Stimulated activated CD8-positive, alpha-beta memory T cell treated with anti-CD3 and anti-CD28 coated beads, Interleukin-4, amount 100 ng/mL, for 1 hour (primary cell): ENCODE measurements around the gene UAP1.
"Not testable (repeated sequence)": the region's sequence is repeated elsewhere in the genome, so short reads cannot be mapped to it uniquely, and the experiment has no call there.

ENCODE experiments used
- DNase-seq, 2 donors: peaks; one replicate each; pipeline ENCODE4 v3.0.0-alpha.2; 2020; ENCODE audit warnings: low read depth in 2 of 2, low spot score in 1 of 2

The UAP1 gene

DNA sequence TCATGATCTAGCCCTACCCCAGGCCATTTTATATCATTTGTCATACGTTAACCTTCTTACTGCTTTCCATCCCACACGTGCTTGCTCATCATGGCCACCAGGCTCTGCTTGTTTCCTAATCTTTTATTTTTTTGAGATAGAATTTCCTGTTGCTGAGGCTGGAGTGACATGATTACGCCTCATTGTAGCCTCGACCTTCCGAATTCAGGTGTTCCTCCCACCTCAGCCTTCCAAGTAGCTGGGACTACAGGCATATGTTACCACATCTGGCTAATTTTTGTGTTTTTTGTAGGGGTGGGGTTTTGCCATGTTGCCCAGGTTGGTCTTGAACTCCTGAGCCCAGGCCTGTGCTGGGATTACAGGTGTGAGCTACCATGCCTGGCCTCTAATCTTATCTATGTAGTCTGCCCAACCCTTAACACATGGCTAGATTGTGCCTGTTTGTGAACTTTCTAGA lies 3.3 kb downstream of the UAP1 start:
- DNase-seq: no peak

GRCh38 chr1:162565460-162565859 lies 3.9 kb downstream of the UAP1 start:
- no peak for DNase-seq

GRCh38 chr1:162566870-162567269 lies 5.3 kb downstream of the UAP1 start:
- no peak for DNase-seq

DNA sequence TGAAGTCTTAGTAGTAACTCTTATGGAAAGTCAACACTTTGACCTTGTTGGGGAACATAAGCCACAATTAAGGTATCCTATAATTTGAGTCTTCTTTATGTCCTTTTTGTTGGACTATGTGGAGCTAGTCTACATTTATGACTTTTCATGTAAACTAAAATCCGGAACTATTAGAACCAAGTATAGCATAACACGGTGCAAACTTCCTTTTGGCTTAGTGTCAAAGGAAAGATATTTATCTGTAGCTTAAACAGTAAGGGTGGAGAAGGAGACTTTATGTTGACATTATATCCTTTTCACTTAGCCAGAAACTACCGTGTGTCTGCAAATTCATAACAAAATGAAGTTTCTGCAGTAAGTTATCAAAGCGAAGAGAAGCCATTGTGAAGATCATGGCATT lies 7.3 kb downstream of the UAP1 start:
- no peak for DNase-seq

DNA sequence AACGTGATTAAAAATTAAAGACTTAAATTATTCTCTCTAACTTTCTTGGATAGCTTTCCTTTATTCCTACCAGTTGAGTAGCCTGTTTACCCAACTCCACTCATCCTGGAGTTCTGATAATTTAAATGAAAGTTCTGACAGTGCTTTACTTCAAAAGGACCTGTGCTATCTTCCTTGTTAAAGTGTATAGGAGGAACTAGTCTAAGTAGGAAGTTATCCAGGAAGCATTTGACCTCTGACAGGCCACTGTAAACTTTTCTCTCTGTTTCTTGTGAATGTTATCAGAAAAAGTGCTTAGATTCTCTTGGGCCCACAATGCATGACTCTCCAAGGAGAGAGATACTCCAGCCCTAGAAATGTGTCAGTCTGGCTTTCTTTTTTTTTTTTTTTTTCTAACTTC lies 9.2 kb downstream of the UAP1 start:
- no peak for DNase-seq

DNA sequence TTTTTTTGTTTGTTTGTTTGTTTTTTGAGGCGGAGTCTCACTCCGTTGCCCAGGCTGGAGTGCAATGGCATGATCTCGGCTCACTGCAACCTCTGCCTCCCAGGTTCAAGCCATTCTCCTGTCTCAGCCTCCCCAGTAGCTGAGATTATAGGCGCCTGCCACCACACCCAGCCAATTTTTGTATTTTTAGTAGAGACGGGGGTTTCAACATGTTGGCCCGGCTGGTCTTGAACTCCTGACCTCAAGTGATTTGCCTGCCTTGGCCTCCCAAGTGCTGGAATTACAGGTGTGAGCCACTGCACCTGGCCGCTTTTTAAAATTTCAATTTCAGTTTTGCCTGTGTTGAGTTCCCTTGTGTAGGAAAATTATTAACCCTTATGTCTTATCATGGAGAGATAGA lies 9.6 kb downstream of the UAP1 start:
- DNase-seq: not testable (repeated sequence)

- DNase-seq: no peak
These were observed 10.2 kb downstream of the UAP1 start for GRCh38 chr1:162571696-162572095.

GRCh38 chr1:162573136-162573535 lies 11.6 kb downstream of the UAP1 start:
- DNase-seq: no peak

DNA sequence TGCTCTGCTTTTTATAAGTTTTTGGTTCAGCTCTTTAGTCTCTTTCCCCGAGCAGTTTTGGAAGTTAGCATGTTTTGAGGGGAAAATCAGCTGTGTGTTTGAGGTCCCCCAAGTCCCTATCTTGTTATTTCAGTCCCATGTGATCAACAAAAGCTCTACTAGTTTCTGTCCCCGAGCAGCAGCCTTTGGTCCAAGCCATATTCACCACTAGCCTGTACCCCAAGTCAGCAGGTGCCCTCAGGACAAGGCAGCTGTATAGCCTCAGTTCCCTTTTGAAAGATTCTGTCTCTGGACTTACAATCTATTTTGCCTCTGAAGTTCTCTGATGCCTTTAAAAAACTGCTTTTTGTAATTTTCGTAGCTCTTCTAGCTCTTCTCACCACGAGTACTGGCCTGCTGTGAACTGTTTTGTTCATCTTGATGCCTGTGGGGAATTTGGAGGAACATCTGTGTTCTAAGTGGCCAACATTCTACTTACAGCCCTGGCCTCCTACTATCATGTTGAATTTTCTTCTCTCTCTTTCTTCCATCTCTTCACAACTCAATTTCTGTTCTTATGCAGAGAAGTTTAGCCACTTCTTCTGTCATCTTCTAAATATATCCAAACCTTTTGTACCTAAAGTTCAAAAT lies 16.7 kb downstream of the UAP1 start:
- no peak for DNase-seq

GRCh38 chr1:162578936-162579335 lies 17.4 kb downstream of the UAP1 start:
- no peak for DNase-seq

- no peak for DNase-seq
These were observed 18.8 kb downstream of the UAP1 start for GRCh38 chr1:162580308-162580707.

- DNase-seq: not testable (repeated sequence)
These were observed 21.4 kb downstream of the UAP1 start for GRCh38 chr1:162582901-162583300.

- DNase-seq: not testable (repeated sequence)
These were observed 23.6 kb downstream of the UAP1 start for GRCh38 chr1:162585101-162585500.

- DNase-seq: no peak
These were observed 25.8 kb downstream of the UAP1 start for GRCh38 chr1:162587347-162587746.

DNA sequence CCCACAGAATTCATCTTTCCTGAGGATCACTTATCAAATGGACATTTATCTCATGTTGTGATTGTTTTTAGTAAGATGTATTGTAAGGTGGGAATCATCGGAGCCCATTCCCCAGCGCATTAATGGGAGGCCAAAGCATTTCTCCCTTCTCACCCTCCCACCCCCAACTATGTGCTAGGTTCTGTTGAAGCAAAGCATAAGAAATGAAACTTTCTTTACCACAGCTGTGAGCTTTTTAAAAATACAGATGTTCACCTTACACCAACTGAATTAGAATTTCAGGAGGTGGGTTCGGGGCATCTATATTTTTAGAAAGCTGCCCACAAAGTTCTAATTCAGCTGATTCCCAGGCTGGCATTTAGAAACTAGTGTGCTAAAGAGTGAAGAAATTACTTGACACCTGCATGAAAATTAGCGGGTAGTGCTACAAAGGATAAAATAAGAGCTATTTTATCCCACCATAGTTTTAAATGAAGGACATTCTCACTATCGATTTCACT lies 26.3 kb downstream of the UAP1 start:
- no peak for DNase-seq

DNA sequence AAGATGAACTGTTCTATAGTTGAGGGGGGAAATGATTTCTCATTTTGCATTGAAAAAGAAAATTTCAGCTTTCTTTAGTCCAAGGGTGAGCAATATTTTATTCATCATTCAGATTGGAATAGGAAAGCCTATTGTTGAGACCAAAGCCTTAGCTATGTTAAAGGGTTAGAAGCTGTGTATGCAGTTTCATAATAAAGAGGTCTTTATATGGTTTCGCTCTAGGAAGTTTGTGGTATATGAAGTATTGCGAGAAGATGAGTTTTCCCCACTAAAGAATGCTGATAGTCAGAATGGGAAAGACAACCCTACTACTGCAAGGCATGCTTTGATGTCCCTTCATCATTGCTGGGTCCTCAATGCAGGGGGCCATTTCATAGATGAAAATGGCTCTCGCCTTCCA lies 28.6 kb downstream of the UAP1 start:
- DNase-seq: no peak

GRCh38 chr1:162590686-162591085 lies 29.2 kb downstream of the UAP1 start:
- DNase-seq: no peak

DNA sequence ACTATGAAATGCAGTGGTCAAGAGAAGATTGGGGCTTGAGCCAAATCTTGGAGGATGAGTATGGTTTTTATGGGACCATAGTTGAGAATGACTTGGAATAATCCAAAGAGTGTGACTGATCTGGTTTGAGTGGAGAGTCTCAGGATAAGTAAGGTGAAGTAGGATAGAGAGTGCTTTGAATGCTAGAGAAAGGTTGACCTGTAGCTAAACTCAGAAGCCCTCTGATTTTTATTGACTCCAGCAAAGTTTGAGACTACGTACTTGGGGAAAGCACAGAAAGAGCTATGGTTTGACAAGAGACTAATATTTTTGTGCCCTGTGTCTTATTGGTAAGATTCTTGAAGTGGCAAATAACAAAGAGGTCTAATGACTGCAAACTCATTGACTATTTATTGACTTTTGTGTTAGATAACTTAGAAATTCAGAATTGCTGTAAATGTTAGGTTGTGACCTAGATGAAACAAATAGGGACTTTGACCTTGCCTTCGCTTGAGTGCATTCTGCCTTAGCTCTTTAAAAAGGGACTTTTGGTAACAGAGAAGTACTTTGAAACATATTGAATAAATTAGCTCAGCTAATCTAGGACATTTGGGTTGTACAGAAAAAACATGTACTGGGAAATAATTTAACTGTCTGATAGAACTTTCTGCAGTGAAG lies 35.1 kb downstream of the UAP1 start:
- no peak for DNase-seq

DNA sequence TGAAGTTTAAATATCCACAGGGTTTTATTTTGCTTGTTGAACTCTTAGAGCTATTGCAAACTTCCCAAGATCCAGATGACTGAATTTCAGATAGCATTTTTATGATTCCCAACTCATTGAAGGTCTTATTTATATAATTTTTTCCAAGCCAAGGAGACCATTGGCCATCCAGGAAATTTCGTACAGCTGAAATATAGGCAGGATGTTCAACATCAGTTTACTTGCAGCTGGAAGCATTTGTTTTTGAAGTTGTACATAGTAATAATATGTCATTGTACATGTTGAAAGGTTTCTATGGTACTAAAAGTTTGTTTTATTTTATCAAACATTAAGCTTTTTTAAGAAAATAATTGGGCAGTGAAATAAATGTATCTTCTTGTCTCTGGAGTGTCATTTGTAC lies 37.9 kb downstream of the UAP1 start:
- DNase-seq: no peak

- not testable (repeated sequence) for DNase-seq
These were observed 41.6 kb downstream of the UAP1 start for GRCh38 chr1:162603117-162603516.

- DNase-seq: no peak
These were observed 43.9 kb downstream of the UAP1 start for GRCh38 chr1:162605225-162605927.

DNA sequence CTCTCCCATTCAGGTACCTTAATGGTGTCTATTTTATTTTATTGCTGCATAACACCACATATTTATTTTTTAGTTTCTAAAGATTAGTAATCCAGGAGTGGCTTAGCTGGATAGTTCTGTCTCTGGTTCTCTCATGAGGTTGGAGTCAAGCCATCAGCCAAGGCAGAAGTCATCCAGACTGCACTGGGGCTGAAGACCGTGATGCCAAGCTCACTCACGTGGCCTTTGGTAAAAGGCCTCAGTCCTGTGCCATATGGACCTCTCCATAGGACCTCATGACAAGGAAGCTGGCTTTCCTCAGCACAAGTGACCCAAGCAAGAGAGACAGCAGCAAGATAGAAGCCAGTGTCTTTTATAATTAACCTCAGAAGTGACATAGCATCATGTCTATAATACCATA lies 47.8 kb downstream of the UAP1 start:
- no peak for DNase-seq
